ENCODE measurements around the gene EDN1. TPM values are rescaled to one million over a fixed set of nuclear protein-coding genes. Genes with fewer than 3 reads are reported as not detected.

Gene EDN1
- total and polyA plus RNA-seq, 11 donors = 1.0 to 11.6 (median 4.1) TPM

DNA sequence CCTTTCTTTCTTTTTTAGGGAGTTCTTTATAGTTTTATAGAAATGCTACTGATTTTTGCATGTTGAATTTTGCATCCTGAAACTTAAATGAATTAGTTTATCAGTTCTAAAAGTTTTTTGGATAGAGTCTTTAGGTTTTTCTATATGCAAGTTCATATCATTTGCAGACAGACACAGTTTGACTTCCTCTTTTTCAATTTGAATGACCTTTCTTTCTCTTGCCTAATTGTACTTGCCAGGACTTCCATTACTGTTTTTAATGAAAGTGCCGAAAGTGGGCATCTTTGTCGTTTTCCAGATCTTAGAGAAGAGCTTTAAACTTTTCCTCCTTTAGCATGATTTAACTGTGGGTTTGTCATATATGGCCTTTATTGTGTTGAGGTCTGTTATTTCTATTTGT is 21.1 kb upstream of the EDN1 start:
- no peak for ATAC-seq
- no peak for TF ChIP-seq POLR2A (IDR thresholded peaks at IDR 0.05)
- TF ChIP-seq, protein P1, sequence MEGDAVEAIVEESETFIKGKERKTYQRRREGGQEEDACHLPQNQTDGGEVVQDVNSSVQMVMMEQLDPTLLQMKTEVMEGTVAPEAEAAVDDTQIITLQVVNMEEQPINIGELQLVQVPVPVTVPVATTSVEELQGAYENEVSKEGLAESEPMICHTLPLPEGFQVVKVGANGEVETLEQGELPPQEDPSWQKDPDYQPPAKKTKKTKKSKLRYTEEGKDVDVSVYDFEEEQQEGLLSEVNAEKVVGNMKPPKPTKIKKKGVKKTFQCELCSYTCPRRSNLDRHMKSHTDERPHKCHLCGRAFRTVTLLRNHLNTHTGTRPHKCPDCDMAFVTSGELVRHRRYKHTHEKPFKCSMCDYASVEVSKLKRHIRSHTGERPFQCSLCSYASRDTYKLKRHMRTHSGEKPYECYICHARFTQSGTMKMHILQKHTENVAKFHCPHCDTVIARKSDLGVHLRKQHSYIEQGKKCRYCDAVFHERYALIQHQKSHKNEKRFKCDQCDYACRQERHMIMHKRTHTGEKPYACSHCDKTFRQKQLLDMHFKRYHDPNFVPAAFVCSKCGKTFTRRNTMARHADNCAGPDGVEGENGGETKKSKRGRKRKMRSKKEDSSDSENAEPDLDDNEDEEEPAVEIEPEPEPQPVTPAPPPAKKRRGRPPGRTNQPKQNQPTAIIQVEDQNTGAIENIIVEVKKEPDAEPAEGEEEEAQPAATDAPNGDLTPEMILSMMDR (IDR thresholded peaks at IDR 0.05) = no peak
- DNase-seq = no peak
- Histone ChIP-seq H3K27ac (no peak overlapping the region), H3K36me3 (no peaks in the 10 kb centered on the region), H3K27me3 (no peaks in the 10 kb centered on the region), H3K9me3 (peaks cover 0 to 19% (median 6%) of the 10 kb centered on the region in 12 donors), H3K4me3 (no peak overlapping the region), H3K4me1 (peaks cover 0 to 22% (median 0%) of the 10 kb centered on the region in 12 donors)
- WGBS, 4 donors = 60 to 77% (median 70%) methylated on average over 2 of the region's 2 CpGs
- intact Hi-C loops (cut with DNase I) = no loop called here

DNA sequence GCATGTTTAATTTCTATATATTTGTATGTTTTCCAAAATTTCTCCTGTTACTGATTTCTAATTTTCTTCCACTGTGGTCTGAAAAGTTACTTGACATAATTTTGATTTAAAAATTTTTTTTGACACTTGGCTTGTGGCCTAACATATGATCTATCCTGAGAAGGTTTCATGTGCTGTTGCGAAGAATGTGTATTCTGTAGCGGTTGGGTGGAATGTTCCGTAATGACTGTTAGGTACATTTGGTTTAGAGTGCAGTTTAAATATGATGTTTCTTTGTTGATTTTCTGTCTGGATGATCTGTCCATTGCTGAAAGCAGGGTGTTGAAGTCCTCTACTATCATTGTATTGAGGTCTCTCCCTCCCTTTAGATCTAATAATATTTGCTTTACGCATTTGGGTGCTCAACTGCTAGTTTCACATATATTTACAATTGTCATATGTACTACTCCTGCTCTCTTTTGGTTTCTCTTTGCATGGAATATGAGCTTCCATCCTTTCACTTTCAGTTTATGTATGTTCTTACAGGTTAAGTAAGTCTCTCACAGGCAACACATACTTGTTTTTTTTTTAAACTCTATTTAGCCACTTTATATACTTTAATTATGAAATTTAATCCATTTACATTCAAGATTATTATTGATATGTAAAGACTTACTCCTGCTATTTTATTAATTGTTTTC is 19.5 kb upstream of the EDN1 start:
- Histone ChIP-seq H3K27ac (no peak overlapping the region), H3K4me1 (peaks cover 0 to 14% (median 0%) of the 10 kb centered on the region in 12 donors), H3K9me3 (peaks cover 0 to 19% (median 6%) of the 10 kb centered on the region in 12 donors), H3K4me3 (no peak overlapping the region), H3K27me3 (no peaks in the 10 kb centered on the region), H3K36me3 (no peaks in the 10 kb centered on the region)
- WGBS, 4 donors = 96 to 99% (median 98%) methylated on average over 4 of the region's 4 CpGs
- TF ChIP-seq, protein P1 (IDR thresholded peaks at IDR 0.05) = no peak
- TF ChIP-seq POLR2A (IDR thresholded peaks at IDR 0.05) = no peak
- intact Hi-C loops (cut with DNase I) = no loop called here
- DNase-seq (no peak), ATAC-seq (no peak)

DNA sequence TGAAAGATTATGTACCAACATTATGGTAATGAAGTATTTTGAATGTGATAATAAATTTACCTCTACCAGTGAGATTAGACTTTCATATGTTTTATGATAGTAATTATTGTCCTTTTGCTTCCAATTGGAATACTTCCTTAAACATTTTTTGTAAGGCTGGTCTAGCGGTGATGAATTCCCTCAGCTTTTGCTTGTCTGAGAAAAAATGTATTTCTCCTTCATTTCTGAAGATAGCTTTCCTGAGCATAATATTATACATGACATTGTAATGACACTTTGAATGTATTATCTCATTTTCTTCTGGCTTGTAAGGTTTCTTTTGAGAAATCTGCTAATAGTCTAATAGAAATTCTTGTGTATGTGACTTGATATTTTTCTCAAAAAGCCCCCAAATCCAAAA is 18.6 kb upstream of the EDN1 start:
- WGBS, 4 donors = 98 to 99% (median 98%) methylated on average over 1 of the region's 1 CpG
- Histone ChIP-seq H3K9me3 (peaks cover 0 to 19% (median 6%) of the 10 kb centered on the region in 12 donors), H3K27ac (no peak overlapping the region), H3K4me3 (no peak overlapping the region), H3K4me1 (peaks cover 0 to 10% (median 0%) of the 10 kb centered on the region in 12 donors), H3K36me3 (no peaks in the 10 kb centered on the region), H3K27me3 (no peaks in the 10 kb centered on the region)
- no peak for DNase-seq
- intact Hi-C loops (cut with DNase I) = no loop called here
- no peak for TF ChIP-seq POLR2A (IDR thresholded peaks at IDR 0.05)
- TF ChIP-seq, protein P1 (IDR thresholded peaks at IDR 0.05) = no peak
- ATAC-seq = no peak

DNA sequence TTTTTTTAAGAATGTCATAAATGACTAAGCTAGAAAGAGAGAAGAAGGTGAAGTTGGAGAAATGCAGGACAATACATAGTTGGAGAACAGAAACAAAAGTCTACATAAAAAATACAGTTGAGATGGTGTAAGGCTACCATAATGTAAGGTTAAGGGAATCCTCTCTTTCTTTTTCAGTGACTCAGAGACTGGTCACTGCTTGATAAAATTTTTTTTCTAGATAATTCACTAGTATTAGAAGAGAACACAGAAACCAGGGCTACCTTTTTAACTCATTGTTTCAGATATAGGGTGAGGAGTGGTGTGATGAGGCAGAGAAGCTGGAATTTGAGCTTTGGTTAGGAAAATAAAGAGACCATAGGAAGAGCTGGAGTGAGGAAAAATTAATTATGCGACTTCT is 18.2 kb upstream of the EDN1 start:
- TF ChIP-seq POLR2A (IDR thresholded peaks at IDR 0.05) = no peak
- TF ChIP-seq, protein P1 (IDR thresholded peaks at IDR 0.05) = no peak
- intact Hi-C loops (cut with DNase I) = no loop called here
- no peak overlapping the region for H3K27ac ChIP-seq
- H3K4me1 ChIP-seq = peaks cover 0 to 10% (median 0%) of the 10 kb centered on the region in 12 donors
- H3K27me3 ChIP-seq = no peaks in the 10 kb centered on the region
- no peak overlapping the region for H3K4me3 ChIP-seq
- ATAC-seq (no peak), DNase-seq (no peak)
- H3K36me3 ChIP-seq = no peaks in the 10 kb centered on the region
- peaks cover 0 to 19% (median 6%) of the 10 kb centered on the region in 12 donors for H3K9me3 ChIP-seq
- 88 to 100% (median 93%) methylated on average over 1 of the region's 1 CpG for WGBS, 4 donors
